22Rv1 (cell line): ENCODE measurements around the gene CASK.
"Not testable (repeated sequence)": the region's sequence is repeated elsewhere in the genome, so short reads cannot be mapped to it uniquely, and the experiment has no call there.

ENCODE experiments used
- H3K27ac ChIP-seq: fragments of 450-650 bp; 2 replicates; pipeline ENCODE4 v1.5.1; 2017
- ZFX ChIP-seq: fragments of 450-650 bp; IDR thresholded peaks from 2 replicates; pipeline ENCODE4 v1.6.1; 2017; ENCODE audit warnings: antibody characterized with exemption, borderline replicate concordance
- TF ChIP-seq, protein P1 (sequence below): fragments of 450-650 bp; IDR thresholded peaks from 2 replicates; pipeline ENCODE4 v1.5.1; 2017; ENCODE audit warnings: mild to moderate bottlenecking

The CASK gene

DNA sequence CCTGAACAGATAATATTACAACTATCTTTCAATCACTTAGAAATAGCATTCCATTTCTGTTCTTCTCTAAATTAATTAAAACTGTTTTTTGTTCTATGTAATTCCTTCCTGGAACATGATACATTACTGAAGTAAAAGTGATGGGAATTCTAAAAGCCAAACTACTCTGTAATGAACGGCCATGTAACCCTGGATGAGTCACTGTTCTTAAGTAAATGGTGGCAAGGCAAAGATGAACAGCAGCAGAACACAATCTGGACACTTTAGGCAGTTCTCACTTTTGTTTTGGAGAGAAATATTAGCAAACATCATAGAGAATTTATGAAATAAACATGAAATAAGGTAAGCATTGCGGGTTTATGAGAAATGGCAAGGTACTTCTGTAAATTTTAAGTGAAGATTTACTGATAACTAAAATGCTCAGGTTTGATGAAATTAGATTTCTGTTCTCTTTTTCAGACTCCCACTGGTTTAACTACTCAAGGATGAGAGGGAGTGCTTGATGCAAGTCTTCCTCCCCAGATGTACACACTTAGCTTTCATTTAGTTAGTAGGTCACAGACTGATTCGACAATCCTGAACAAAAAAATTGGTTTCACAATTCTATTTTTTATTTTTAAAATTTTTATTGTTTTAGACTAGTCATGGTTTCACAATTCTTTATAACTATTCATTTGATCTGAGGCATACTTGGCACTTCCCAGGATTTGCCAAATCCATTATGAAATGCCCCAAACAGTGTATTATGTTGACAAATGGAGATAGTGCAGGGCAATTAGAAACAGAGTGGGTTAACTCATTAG is 200.3 kb downstream of the CASK start:
- TF ChIP-seq, protein P1, sequence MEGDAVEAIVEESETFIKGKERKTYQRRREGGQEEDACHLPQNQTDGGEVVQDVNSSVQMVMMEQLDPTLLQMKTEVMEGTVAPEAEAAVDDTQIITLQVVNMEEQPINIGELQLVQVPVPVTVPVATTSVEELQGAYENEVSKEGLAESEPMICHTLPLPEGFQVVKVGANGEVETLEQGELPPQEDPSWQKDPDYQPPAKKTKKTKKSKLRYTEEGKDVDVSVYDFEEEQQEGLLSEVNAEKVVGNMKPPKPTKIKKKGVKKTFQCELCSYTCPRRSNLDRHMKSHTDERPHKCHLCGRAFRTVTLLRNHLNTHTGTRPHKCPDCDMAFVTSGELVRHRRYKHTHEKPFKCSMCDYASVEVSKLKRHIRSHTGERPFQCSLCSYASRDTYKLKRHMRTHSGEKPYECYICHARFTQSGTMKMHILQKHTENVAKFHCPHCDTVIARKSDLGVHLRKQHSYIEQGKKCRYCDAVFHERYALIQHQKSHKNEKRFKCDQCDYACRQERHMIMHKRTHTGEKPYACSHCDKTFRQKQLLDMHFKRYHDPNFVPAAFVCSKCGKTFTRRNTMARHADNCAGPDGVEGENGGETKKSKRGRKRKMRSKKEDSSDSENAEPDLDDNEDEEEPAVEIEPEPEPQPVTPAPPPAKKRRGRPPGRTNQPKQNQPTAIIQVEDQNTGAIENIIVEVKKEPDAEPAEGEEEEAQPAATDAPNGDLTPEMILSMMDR, result no peak
- no peak for TF ChIP-seq ZFX
- no peak overlapping the region for H3K27ac ChIP-seq

DNA sequence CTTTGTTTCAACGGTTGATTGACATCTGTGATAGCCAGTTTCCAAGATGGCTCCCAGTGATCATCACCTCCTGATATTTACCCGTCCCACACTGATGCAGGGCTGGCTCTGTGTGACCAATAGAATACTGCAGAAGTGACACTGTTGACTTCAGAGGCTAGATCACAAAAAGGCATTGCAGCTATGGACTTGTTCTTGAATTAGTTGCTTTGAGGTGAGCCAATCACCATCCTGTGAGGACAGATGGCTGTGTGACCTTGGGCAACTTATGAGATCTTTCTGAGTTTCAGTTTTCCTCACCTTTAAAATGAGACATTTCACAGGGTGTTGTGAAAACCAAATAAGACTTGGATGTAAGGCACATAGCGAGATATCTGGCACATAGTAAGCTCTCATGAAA is 201.1 kb downstream of the CASK start:
- no peak overlapping the region for H3K27ac ChIP-seq
- TF ChIP-seq, protein P1, result no peak
- no peak for TF ChIP-seq ZFX

DNA sequence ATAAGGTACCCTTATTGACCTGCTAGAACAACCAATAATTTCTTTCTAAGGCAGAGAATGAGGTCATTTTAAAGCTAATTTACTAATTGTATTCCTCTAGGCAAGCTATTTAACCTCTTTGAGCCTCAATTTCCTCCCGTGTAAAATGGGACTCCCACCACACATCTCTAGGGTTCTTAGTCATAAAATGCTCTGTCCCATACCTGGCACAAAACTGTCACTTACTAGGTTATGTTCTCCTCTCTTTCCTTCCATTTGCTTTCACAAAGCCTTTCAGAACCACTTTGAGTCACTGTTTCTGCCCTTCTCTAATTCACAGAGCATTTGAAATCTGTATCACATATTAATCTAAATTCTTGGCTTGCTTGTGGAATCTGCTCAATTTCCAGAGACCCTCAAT is 201.8 kb downstream of the CASK start:
- H3K27ac ChIP-seq, result no peak overlapping the region
- TF ChIP-seq, protein P1, result no peak
- TF ChIP-seq ZFX, result no peak

DNA sequence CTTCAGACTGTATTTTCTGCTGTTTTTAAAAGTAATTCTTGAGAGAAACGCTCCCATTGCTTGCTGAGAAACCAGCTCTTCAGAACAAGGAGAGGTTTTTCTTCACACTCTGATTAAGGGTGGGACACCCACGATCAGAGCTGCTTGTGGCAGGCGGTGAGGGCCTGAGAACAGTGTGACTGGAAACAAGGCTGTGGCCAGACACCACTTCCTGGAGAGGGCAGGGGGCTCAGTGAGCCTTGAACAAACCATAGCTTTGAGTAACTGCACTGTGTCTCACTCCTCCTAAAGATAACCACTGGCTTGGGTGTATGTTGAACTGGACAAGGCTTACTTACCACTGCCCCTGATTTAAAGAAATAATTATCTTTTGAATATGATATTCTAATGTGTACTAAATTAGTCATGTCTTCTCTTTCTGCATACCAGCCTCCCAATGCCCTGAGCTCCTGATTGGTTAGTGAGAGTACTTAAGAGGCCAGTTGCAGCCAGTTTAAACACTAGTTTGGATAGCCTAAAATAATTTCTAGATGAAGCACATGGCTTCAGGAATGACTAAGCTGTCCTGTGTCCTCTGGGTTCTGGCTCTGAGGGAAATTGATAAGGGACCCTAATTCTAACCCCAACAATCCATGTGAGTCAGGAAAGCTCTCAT is 203.1 kb downstream of the CASK start:
- no peak overlapping the region for H3K27ac ChIP-seq
- TF ChIP-seq ZFX, result no peak
- TF ChIP-seq, protein P1, result no peak

DNA sequence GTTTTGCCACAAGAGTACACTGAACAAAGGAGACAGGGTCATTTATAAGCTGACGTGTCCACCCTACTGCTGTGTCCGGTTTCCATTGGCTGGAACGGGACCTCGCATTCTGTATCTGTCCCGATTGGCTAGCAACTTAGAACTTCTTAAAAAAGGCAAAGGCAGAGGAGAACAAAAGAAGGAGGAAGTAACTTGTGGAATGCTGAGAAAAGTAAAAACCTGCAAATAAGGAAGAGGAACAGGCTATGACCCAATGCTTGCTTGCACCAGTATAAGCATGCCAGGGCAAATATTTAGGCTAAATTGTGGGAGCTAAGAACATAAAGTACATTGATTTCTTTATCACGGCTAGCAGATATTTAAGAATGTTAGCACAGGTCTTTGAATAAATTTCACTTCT is 203.7 kb downstream of the CASK start:
- not testable (repeated sequence) for H3K27ac ChIP-seq

DNA sequence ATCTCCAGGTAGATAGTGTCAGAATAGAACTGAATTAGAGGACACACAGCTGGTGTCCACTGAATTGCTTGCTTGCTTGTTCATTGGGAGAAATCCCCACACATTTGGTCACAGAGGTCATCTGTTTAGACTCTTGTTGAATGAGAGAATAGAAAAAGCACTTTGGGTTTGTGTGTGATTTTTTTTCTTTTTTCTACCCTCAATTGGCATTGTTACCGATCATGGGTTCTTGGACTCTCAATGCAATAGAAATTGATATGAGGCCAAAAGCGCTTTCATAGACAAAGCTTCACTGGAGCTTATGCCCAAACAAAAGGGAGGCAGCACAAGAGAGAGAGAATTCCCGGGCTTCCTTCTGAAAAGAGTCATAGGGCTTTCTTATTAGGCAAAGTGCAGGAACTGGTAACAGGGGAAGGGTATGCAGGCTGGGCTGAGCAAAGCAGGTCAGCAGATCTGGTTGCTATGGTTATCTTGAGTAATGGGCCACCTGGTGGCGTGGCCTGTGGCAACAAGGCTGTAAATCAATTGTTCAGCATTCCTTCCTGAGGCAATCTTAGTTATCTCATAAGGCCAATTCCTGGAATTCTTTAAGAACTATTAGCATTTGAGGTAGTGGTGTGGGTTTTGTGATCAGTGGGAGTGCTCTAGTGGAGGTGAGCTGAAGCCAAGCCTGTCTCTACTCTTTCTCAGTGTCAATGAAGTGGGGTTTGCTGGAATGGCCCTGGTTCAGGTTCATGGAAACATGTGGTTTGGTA is 204.7 kb downstream of the CASK start:
- H3K27ac ChIP-seq, result no peak overlapping the region
- TF ChIP-seq, protein P1, result no peak
- TF ChIP-seq ZFX, result no peak

DNA sequence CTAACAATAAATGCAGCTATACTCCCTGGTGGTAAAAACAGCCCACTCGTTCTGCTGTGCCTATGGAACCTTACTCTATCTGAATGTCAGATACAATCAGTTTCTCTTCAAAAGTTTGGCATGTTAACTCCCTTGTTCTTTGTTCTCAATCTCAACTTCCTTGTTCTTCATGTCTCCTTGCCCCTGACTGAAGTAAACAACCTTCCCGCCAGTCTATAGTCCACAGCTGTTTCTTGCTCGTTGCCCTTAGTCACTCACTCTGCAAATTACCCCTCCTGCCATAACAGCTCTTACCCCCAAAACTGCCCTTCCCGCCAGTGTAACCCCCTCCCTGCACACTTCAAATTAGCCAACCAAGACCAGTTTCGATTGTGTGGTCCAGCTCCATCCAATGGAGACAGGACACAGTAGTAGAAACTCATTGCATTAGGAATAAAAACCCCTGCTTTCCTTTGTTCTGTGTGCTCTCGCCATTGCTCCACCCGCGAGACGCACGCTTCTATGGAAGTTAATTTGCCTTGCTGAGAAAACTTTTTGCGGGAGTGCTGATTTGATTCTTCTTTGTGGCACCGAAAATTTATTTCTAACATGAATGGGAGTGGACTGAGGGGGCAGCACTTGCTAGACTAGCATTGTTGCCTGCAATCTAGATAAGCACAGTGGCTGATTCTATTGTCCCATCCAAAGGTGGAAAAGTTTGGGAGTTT is 206.4 kb downstream of the CASK start:
- no peak overlapping the region for H3K27ac ChIP-seq
- TF ChIP-seq ZFX, result no peak
- TF ChIP-seq, protein P1, result no peak
